GM10266 (cell line): ENCODE measurements around the gene KRT80.

Experiments used
- DNase-seq: peaks from one replicate; pipeline ENCODE4 v3.0.0; 2012; ENCODE audit errors: extremely low spot score
- CTCF ChIP-seq: IDR thresholded peaks from 2 replicates; pipeline ENCODE4 v1.5.1; 2012; ENCODE audit warnings: mild to moderate bottlenecking, low read depth; ENCODE audit not compliant: control insufficient read depth, insufficient read depth; ENCODE audit errors: missing control alignments

KRT80 gene

GRCh38 chr12:52231305-52232202, 39.7 kb upstream of the KRT80 start:
- no peak for DNase-seq
- no peak for TF ChIP-seq CTCF

- DNase-seq, result no peak
- no peak for TF ChIP-seq CTCF
Observed at GRCh38 chr12:52230364-52231281, 38.8 kb upstream of the KRT80 start.

- DNase-seq, result no peak
- TF ChIP-seq CTCF, result no peak
Observed at GRCh38 chr12:52229836-52230343, 38.1 kb upstream of the KRT80 start.

GRCh38 chr12:52228931-52229330, 37.1 kb upstream of the KRT80 start:
- TF ChIP-seq CTCF, result no peak
- no peak for DNase-seq

- no peak for TF ChIP-seq CTCF
- DNase-seq, result no peak
Observed at GRCh38 chr12:52228366-52228765, 36.6 kb upstream of the KRT80 start.

- no peak for TF ChIP-seq CTCF
- DNase-seq, result no peak
Observed at GRCh38 chr12:52227606-52228166, 35.9 kb upstream of the KRT80 start.

- no peak for TF ChIP-seq CTCF
- no peak for DNase-seq
Observed at GRCh38 chr12:52226446-52226845, 34.6 kb upstream of the KRT80 start.
